IMR-90 (cell line): ENCODE measurements around the gene SAMD8. TPM values are rescaled to one million over a fixed set of nuclear protein-coding genes. Genes with fewer than 3 reads are reported as not detected.

Experiments
- ATAC-seq: fragments of 200-7000 bp; cut with Tn5 transposase; 2 replicates; pipeline ENCODE4 v1.9.1; 2020; ENCODE audit warnings: low read depth, mild to moderate bottlenecking, moderate library complexity
- BruUV-seq: library from RNA; stranded (reverse); fragments of 400-500 nt; replicated peaks from 2 replicates; lab custom pipeline; 2021; lab: Mats Ljungman, UMichigan
- CTCF ChIA-PET: fragments of 300-600 bp; formaldehyde crosslinking; extraction: SDS; loops from one replicate; lab custom pipeline; 2021; ENCODE audit warnings: antibody characterized with exemption; lab: Yijun Ruan, JAX
- POLR2A ChIA-PET: fragments of 300-600 bp; sonication (Branson Sonifier 250); formaldehyde crosslinking; loops from one replicate; lab custom pipeline; 2022; ENCODE audit warnings: antibody characterized with exemption; ENCODE audit not compliant: unreplicated experiment; lab: Charles Lee
- DNase-seq: peaks from one replicate; pipeline ENCODE4 v3.0.0; 2013
- H2AFZ ChIP-seq: replicated peaks from 2 replicates; pipeline ENCODE3; 2013; ENCODE audit warnings: low read length, mild to moderate bottlenecking; ENCODE audit not compliant: poor library complexity
- H2AK5ac ChIP-seq: 2 replicates; pipeline ENCODE4 v1.6.1; 2013; ENCODE audit warnings: low read depth, low read length, inconsistent platforms
- H2AK9ac ChIP-seq: replicated peaks from 2 replicates; pipeline ENCODE3; 2013; ENCODE audit warnings: mild to moderate bottlenecking, low read depth, low read length, moderate library complexity; ENCODE audit not compliant: poor library complexity
- H2BK120ac ChIP-seq: 2 replicates; pipeline ENCODE4 v1.6.1; 2013; ENCODE audit warnings: low read depth, low read length, inconsistent platforms
- H2BK15ac ChIP-seq: 3 replicates; pipeline ENCODE4 v1.6.1; 2013; ENCODE audit warnings: low read depth, low read length, inconsistent platforms
- H2BK20ac ChIP-seq: 2 replicates; pipeline ENCODE4 v1.6.1; 2013; ENCODE audit warnings: low read depth, mild to moderate bottlenecking, inconsistent platforms, low read length, moderate library complexity
- H2BK5ac ChIP-seq: 2 replicates; pipeline ENCODE4 v1.6.1; 2013; ENCODE audit warnings: mild to moderate bottlenecking, low read depth, low read length, inconsistent platforms; ENCODE audit not compliant: poor library complexity, severe bottlenecking
- H3K14ac ChIP-seq: replicated peaks from 2 replicates; pipeline ENCODE4 v1.6.1; 2013; ENCODE audit warnings: low read depth, low read length, inconsistent platforms
- H3K18ac ChIP-seq: 2 replicates; pipeline ENCODE4 v1.6.1; 2013; ENCODE audit warnings: low read depth, low read length, control low read depth
- H3K23ac ChIP-seq: 2 replicates; pipeline ENCODE4 v1.6.1; 2013; ENCODE audit warnings: low read depth, low read length, inconsistent platforms
- H3K27ac ChIP-seq: 2 replicates; pipeline ENCODE4 v1.5.1; 2013; ENCODE audit warnings: mild to moderate bottlenecking, control low read depth, low read length; ENCODE audit not compliant: insufficient read depth
- H3K27me3 ChIP-seq: 2 replicates; pipeline ENCODE4 v1.6.1; 2013; ENCODE audit warnings: low read length; ENCODE audit not compliant: control insufficient read depth, insufficient read depth
- H3K36me3 ChIP-seq: 2 replicates; pipeline ENCODE4 v1.6.1; 2013; ENCODE audit warnings: low read length, mixed read lengths; ENCODE audit not compliant: control insufficient read depth, insufficient read depth
- H3K4ac ChIP-seq: 2 replicates; pipeline ENCODE4 v1.6.1; 2013; ENCODE audit warnings: low read depth, low read length, inconsistent platforms
- H3K4me1 ChIP-seq: 2 replicates; pipeline ENCODE4 v1.6.1; 2013; ENCODE audit warnings: low read length, mixed read lengths; ENCODE audit not compliant: control insufficient read depth, insufficient read depth
- H3K4me2 ChIP-seq: 2 replicates; pipeline ENCODE4 v1.6.1; 2013; ENCODE audit warnings: low read depth, mild to moderate bottlenecking, control low read depth, low read length, moderate library complexity
- H3K4me3 ChIP-seq: 2 replicates; pipeline ENCODE4 v1.5.1; 2013; ENCODE audit warnings: low read depth, mild to moderate bottlenecking, control low read depth, low read length, moderate library complexity; ENCODE audit not compliant: insufficient read depth
- H3K56ac ChIP-seq: 2 replicates; pipeline ENCODE4 v1.6.1; 2013; ENCODE audit warnings: low read length, inconsistent platforms; ENCODE audit not compliant: insufficient read depth; ENCODE audit errors: extremely low read depth
- H3K79me1 ChIP-seq, 2 experiments: 2 replicates each; pipeline ENCODE4 v1.6.1; 2013; ENCODE audit warnings: low read length in 2 of 2, inconsistent platforms in 1 of 2, low read depth in 1 of 2
- H3K9ac ChIP-seq: 2 replicates; pipeline ENCODE4 v1.6.1; 2013; ENCODE audit warnings: low read depth, low read length, control low read depth
- H3K9me1 ChIP-seq: 2 replicates; pipeline ENCODE4 v1.6.1; 2013; ENCODE audit warnings: low read length, inconsistent platforms; ENCODE audit not compliant: insufficient read depth
- H3K9me3 ChIP-seq: 2 replicates; pipeline ENCODE4 v1.6.1; 2013; ENCODE audit warnings: low read length; ENCODE audit not compliant: control insufficient read depth, insufficient read depth
- H4K20me1 ChIP-seq: 2 replicates; pipeline ENCODE4 v1.6.1; 2013; ENCODE audit warnings: low read length, inconsistent platforms; ENCODE audit not compliant: insufficient read depth
- H4K5ac ChIP-seq: 2 replicates; pipeline ENCODE4 v1.6.1; 2013; ENCODE audit warnings: mild to moderate bottlenecking, low read depth, low read length, control low read depth
- H4K8ac ChIP-seq, 2 experiments: 2 replicates each; pipeline ENCODE4 v1.6.1; 2013; ENCODE audit warnings: low read depth in 2 of 2, low read length in 2 of 2, control low read depth in 1 of 2, inconsistent platforms in 1 of 2
- H4K91ac ChIP-seq: 2 replicates; pipeline ENCODE4 v1.6.1; 2013; ENCODE audit warnings: low read depth, low read length, inconsistent platforms; ENCODE audit not compliant: insufficient read depth
- CEBPB ChIP-seq: IDR thresholded peaks from 2 replicates; pipeline ENCODE4 v1.6.1; 2012; ENCODE audit warnings: low read depth, low read length, improper control_type of control experiment
- MAFK ChIP-seq: IDR thresholded peaks from 2 replicates; pipeline ENCODE4 v1.6.1; 2012; ENCODE audit warnings: low read depth, low read length, improper control_type of control experiment
- NFE2L2 ChIP-seq: fragments of 150-350 bp; IDR thresholded peaks from 2 replicates; pipeline ENCODE4 v1.6.1; 2016; ENCODE audit warnings: low read depth, mild to moderate bottlenecking, low read length
- POLR2A ChIP-seq: IDR thresholded peaks from 2 replicates; pipeline ENCODE4 v1.6.1; 2012; ENCODE audit warnings: mild to moderate bottlenecking, low read depth, low read length
- RAD21 ChIP-seq: IDR thresholded peaks from 2 replicates; pipeline ENCODE4 v1.6.1; 2012; ENCODE audit warnings: low read length, improper control_type of control experiment
- RCOR1 ChIP-seq: IDR thresholded peaks from 2 replicates; pipeline ENCODE4 v1.6.1; 2012; ENCODE audit warnings: mild to moderate bottlenecking, low read length, improper control_type of control experiment; ENCODE audit not compliant: insufficient replicate concordance
- SMC3 ChIP-seq: fragments of 150-350 bp; IDR thresholded peaks from 2 replicates; pipeline ENCODE4 v1.6.1; 2016; ENCODE audit warnings: low read depth, mild to moderate bottlenecking, antibody characterized with exemption, low read length, moderate library complexity
- WGBS, 2 experiments: methylation state at CpG; one replicate each; pipeline versions ENCODE4 v1.1.5 to v1.1.7; 2013; ENCODE audit warnings: missing lambda C conversion rate in 2 of 2; ENCODE audit not compliant: insufficient read length in 1 of 2; ENCODE audit errors: extremely low coverage in 2 of 2; 5-methylcytosine and 5-hydroxymethylcytosine counted together
- dilution Hi-C: fragments of 300-500 bp; cut with HindIII; formaldehyde crosslinking; loops from one replicate; pipeline ENCODE4 v1.14.3; 2018; ENCODE audit warnings: low sequenced_read_pairs; ENCODE audit not compliant: unreplicated experiment
- in situ Hi-C: fragments of 300-500 bp; cut with MboI; formaldehyde crosslinking; loops from 3 replicates; pipeline ENCODE4 v1.14.3; 2019; ENCODE audit warnings: low sequenced_read_pairs, inconsistent platforms, mixed read lengths
- intact Hi-C: fragments of 100-400 bp; cut with micrococcal nuclease; formaldehyde crosslinking; loops from 2 replicates; pipeline ENCODE4 v1.10.0; 2022
- polyA plus RNA-seq, 3 experiments: library from polyadenylated mRNA; depleted of rRNA; stranded (reverse); fragments of >200 nt; gene quantifications; 2 replicates each; pipeline ENCODE4 v1.2.3, GENCODE V29; 2012; ENCODE audit warnings: low replicate concordance in 1 of 3
- total RNA-seq: library from RNA; depleted of rRNA; stranded (reverse); fragments of >200 nt; gene quantifications from 2 replicates; pipeline ENCODE4 v1.2.3, GENCODE V29; 2012
- TF ChIP-seq, protein P1 (sequence below): conservative IDR thresholded peaks from 2 replicates; pipeline ENCODE4 v1.5.1; 2012; ENCODE audit warnings: mild to moderate bottlenecking, low read depth, low read length, improper control_type of control experiment

Gene SAMD8
- total and polyA plus RNA-seq, 2 of the 4 experiments (the other 2 are of a cell fraction), result 10.1 to 28.7 TPM

DNA sequence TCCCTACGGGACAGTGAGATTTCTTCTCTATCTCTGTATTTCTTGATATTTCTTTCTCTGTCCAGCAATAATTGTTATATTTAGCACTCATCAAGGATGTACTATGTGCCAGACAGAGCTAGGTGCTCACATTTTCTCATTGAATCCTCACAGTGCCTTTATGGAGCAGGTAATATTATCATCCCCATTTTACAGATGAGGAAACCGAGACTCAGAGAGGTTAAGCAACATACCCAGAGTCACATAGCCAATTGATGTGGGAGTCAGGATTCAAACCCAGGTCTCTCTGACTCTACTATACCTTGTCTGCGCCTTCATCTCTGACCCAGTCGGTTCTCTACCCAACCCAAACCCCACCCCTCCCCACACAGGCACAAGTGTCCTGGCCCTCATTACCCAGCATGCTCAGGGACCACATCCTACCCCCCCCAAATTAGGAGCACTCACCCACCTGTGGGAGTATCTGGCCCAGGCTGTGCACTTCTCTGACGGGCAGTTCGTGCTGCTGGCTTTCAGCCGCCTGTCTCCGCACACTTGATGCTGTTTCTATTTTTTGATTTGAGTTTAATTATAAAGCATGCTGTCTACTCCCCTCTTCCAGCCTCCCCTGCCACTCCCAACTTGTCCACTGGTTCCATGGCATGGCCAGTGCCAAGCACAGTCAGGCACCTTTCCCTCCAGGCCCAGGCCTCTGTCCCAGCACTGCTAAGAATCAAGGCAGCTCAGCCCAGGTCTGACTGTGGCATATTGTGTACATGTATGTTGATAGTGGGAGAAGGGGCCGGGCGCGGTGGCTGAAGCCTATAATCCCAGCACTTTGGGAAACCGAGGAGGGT is 9.8 kb upstream of the SAMD8 start:
- Histone ChIP-seq H3K4me1 (peaks cover 6% of the 10 kb centered on the region; the same call in 1 of the 2 replicates), H3K23ac (no peak overlapping the region), H2BK15ac (no peak overlapping the region), H3K27me3 (no peaks in the 10 kb centered on the region), H3K4ac (no peak overlapping the region), H3K9me1 (no peaks in the 10 kb centered on the region), H2AFZ (no peak overlapping the region), H4K91ac (no peak overlapping the region), H4K5ac (no peak overlapping the region), H3K9me3 (no peaks in the 10 kb centered on the region), H3K14ac (no peak overlapping the region), H3K4me2 (no peak overlapping the region), H2BK20ac (no peak overlapping the region), H3K18ac (no peak overlapping the region), H3K36me3 (no peaks in the 10 kb centered on the region), H2BK5ac (no peak overlapping the region), H4K20me1 (0 out of 2 replicates have a peak, but pooled peaks cover 4% of the 10 kb centered on the region), H4K8ac (no peak overlapping the region), H3K56ac (no peak overlapping the region), H2AK5ac (0 out of 2 replicates have a peak overlapping the region, but pooled peaks have one; percentile 2), H3K9ac (no peak overlapping the region), H3K4me3 (no peak overlapping the region), H2AK9ac (peak overlapping the region; percentile 50), H2BK120ac (no peak overlapping the region), H3K27ac (no peak overlapping the region), H3K79me1 (no peaks in the 10 kb centered on the region)
- ChIA-PET CTCF (interaction anchor here (0.8 kb wide), 1 partner anchor 858 kb away, joined by 3 read pairs; no protein-coding TSS in a partner anchor), POLR2A (no interaction called here)
- dilution Hi-C loops (no loop called here), in situ Hi-C loops (no loop called here), intact Hi-C loops (loop anchor here (5.0 to 10.0 kb wide), 2 partner anchors 264 to 977 kb away; no protein-coding TSS in a partner anchor)
- BruUV-seq, result no TSS peak
- no peak for DNase-seq
- ATAC-seq, result no peak
- 100% methylated on average over 2 of the region's 12 CpGs; no CpG with 5 or more reads in 1 of the 2 experiments for WGBS, 2 experiments
- TF ChIP-seq POLR2A, result no peak
- no peak for TF ChIP-seq RAD21
- no peak for TF ChIP-seq RCOR1
- TF ChIP-seq CEBPB, result no peak
- TF ChIP-seq SMC3, result no peak
- no peak for TF ChIP-seq NFE2L2
- TF ChIP-seq, protein P1, sequence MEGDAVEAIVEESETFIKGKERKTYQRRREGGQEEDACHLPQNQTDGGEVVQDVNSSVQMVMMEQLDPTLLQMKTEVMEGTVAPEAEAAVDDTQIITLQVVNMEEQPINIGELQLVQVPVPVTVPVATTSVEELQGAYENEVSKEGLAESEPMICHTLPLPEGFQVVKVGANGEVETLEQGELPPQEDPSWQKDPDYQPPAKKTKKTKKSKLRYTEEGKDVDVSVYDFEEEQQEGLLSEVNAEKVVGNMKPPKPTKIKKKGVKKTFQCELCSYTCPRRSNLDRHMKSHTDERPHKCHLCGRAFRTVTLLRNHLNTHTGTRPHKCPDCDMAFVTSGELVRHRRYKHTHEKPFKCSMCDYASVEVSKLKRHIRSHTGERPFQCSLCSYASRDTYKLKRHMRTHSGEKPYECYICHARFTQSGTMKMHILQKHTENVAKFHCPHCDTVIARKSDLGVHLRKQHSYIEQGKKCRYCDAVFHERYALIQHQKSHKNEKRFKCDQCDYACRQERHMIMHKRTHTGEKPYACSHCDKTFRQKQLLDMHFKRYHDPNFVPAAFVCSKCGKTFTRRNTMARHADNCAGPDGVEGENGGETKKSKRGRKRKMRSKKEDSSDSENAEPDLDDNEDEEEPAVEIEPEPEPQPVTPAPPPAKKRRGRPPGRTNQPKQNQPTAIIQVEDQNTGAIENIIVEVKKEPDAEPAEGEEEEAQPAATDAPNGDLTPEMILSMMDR, result no peak
- TF ChIP-seq MAFK, result no peak
